Coronary artery (tissue), 2 donors: ENCODE measurements around the gene DENND2A.
"Not testable (repeated sequence)": the region's sequence is repeated elsewhere in the genome, so short reads cannot be mapped to it uniquely, and the experiment has no call there.

ENCODE experiments used
- DNase-seq: peaks from one replicate; pipeline ENCODE4 v3.0.0-alpha.2; 2017; ENCODE audit warnings: low spot score
- H3K27ac ChIP-seq, 2 donors: fragments of 200-600 bp; sonication (generic); one replicate each; pipeline ENCODE4 v1.5.1; 2016 to 2019
- H3K4me3 ChIP-seq: fragments of 200-600 bp; sonication (generic); 2 replicates; pipeline ENCODE4 v1.5.1; 2016; ENCODE audit warnings: mild to moderate bottlenecking, moderate library complexity
- TF ChIP-seq, protein P1 (sequence below): fragments of 200-600 bp; sonication (generic); IDR thresholded peaks from one replicate; pipeline ENCODE4 v1.5.1; 2019; ENCODE audit warnings: antibody characterized with exemption

DENND2A gene

DNA sequence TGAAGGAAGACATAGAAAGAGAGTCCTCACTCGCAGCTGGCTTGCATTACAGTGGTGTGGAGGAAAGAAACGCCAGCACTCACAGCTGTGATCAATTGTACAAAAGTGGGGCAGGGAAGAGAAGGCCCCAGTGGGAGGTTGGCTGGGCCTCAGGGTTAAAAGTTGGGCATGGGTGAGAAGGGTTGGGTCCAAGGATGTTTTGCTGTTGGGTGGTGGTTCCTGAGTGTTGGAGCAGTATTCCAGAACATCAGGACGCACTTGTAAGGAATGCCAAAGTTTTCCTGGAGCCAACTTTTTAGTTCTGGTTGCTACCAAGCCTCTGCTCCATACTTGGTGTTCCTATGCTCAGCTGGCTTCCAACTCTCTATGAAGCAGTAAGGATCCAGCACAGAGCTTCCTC is 105.9 kb downstream of the DENND2A start:
- DNase-seq, result no peak
- Histone ChIP-seq H3K27ac (no peak overlapping the region), H3K4me3 (no peak overlapping the region)
- TF ChIP-seq, protein P1, sequence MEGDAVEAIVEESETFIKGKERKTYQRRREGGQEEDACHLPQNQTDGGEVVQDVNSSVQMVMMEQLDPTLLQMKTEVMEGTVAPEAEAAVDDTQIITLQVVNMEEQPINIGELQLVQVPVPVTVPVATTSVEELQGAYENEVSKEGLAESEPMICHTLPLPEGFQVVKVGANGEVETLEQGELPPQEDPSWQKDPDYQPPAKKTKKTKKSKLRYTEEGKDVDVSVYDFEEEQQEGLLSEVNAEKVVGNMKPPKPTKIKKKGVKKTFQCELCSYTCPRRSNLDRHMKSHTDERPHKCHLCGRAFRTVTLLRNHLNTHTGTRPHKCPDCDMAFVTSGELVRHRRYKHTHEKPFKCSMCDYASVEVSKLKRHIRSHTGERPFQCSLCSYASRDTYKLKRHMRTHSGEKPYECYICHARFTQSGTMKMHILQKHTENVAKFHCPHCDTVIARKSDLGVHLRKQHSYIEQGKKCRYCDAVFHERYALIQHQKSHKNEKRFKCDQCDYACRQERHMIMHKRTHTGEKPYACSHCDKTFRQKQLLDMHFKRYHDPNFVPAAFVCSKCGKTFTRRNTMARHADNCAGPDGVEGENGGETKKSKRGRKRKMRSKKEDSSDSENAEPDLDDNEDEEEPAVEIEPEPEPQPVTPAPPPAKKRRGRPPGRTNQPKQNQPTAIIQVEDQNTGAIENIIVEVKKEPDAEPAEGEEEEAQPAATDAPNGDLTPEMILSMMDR, result no peak

DNA sequence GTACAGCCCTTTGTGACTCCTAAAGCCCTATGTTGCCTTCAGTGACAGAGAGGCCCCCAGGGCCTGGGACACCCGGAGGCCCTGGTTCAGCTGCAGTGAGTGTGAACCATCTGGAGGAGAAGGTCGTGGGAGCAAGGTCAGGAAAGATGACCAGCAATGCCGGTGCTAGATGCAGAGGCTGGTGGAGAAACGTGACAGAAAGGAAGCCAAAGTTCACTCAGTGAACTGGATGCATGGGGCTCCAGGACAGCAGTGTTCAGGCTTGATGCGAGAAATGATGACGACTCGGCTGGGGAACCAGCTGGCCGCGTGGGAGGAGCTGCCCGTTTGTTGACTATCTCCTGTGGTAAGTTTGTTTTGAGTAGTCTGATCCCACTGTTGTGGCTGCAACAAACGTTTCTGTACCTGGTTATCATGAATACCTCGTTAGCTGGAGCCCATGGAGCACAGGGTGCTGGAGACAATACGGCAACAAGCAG is 107.2 kb downstream of the DENND2A start:
- Histone ChIP-seq H3K4me3 (no peak overlapping the region), H3K27ac (no peak overlapping the region)
- no peak for DNase-seq

DNA sequence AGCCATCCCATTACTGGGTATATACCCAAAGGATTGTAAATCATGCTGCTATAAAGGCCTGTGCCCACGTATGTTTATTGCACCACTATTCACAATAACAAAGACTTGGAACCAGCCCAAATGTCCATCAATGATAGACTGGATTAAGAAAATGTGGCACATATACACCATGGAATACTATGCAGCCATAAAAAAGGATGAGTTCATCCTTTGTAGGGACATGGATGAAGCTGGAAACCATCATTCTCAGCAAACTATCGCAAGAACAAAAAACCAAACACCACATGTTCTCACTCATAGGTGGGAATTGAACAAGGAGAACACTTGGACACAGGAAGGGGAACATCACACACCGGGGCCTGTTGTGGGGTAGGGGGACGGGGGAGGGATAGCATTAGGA is 111.2 kb downstream of the DENND2A start:
- not testable (repeated sequence) for H3K4me3 ChIP-seq, DNase-seq, H3K27ac ChIP-seq

More for the DNA sequence above, 107.2 kb downstream of the DENND2A start:
- TF ChIP-seq, protein P1, result no peak

DNA sequence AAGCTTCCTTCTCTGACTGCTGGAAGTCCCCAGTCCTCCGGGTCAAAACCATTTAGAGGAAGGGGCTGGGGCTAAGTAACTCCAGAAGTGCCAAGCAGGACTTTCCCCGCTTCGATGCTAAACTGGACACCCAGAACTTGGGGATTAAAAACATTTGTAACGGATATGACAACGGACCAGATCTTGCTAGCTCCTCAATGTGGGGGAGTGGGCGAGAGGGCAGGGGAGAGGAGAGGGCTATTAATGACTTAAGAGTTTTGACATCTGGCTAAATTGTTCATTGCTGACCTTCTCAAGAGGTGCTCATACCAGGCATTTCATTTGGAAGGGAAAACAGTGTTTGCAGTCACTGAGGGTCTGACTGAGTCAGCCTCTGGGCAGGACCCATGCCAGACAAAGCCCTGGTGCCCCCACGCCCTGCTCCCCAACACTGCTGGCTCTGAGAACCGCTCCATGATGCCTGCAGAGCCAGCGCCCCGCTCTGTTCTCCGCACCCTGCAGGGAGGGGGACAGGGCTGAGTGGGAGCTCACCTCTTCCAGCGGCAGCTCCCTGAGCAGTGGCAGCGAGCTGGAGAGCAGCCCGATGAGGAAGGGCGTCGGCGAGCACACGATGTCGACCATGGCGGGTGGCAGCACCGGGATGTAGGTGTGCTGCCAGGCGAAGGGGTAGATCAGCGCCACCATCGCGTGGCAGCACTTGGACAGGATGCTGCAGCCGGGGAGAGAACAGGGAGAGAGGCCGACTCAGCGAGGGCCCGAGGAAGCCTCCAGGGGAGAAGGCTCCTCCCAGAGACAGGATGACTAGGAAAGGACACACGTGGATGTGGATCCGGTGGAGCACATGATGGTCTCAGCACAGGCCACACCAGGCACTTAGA is 113.6 kb downstream of the DENND2A start:
- no peak overlapping the region for H3K4me3 ChIP-seq
- TF ChIP-seq, protein P1, result no peak
- no peak for DNase-seq
- H3K27ac ChIP-seq, result no peak overlapping the region

DNA sequence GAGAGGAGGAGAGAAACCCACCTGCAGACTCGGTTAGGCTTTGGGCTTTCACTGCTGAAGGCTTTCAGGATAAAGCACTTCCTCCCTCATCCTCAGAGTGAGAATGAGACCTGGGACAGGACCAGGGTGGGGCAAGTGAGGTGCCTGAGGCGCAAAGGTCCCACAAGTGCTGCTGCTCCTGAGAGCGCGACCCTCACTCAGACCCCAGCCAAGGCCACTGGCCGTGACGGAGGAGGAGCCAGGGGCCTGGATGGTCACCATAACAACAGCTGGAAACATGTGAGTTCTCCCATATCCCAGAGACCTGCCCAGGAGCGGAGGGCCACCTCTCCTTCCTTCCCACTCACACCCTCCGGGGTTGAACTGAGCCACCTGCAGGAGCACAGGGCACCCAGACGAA is 114.4 kb downstream of the DENND2A start:
- TF ChIP-seq, protein P1, result no peak
- Histone ChIP-seq H3K27ac (no peak overlapping the region), H3K4me3 (no peak overlapping the region)
- DNase-seq, result no peak

DNA sequence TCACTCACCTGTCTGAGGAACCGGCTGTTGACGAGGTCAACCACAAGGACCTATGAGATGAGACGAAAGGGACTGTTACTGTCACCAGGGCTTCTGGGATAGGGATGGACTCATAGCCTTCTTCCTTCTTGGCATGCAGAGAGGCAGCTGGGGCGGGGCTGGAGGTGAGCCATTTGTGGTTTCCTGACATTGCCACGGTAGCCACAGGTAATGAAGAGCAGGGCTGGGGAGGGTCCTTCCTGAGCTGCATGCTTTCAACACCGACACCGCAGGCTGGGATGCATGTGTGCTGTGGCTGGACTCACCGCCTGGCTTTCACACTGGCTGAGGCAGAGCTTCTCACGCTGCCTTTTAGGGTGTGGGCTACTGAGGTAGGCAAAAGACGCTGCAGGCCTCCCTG is 114.9 kb downstream of the DENND2A start:
- no peak for DNase-seq
- TF ChIP-seq, protein P1, result no peak
- no peak overlapping the region for H3K4me3 ChIP-seq
- H3K27ac ChIP-seq, result no peak overlapping the region

DNA sequence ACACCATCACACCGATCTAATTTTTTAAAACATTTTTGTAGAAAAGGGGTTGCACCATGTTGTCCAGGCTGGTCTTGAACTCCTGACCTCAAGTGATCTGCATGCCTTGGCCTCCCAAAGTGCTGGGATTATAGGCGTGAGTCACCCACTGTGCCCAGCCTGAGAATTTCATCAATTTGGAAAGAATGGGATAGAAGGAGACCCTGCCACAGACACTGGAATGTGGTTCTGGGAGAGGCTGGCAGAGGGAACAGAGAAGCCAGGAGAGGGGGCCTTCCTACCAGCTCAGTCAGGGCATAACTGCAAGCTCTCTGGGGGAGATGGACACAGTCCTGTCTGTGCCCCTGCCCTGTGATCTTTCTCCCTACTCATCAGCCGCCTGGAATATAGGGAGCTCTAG is 119.2 kb downstream of the DENND2A start:
- H3K27ac ChIP-seq, result no peak overlapping the region
- TF ChIP-seq, protein P1, result no peak
- no peak overlapping the region for H3K4me3 ChIP-seq
- no peak for DNase-seq
